Activated naive CD8-positive, alpha-beta T cell treated with anti-CD3 and anti-CD28 coated beads, Interleukin-2, amount 50 U/mL, for 24 hours (primary cell): Measurements from ENCODE around the gene ITGA8.
"Not testable (repeated sequence)": the region's sequence is repeated elsewhere in the genome, so short reads cannot be mapped to it uniquely, and the experiment has no call there.

Experiments
- ATAC-seq: fragments of 150-1000 bp; cut with Tn5 transposase; one replicate; pipeline ENCODE4 v1.10.0; 2021
- DNase-seq: peaks from one replicate; pipeline ENCODE4 v3.0.0; 2021
- H3K27ac Mint-ChIP-seq: one replicate; pipeline ENCODE4 v1.8.0; 2021; ENCODE audit warnings: mild to moderate bottlenecking, mixed read lengths
- H3K27me3 Mint-ChIP-seq: one replicate; pipeline ENCODE4 v1.8.0; 2021; ENCODE audit warnings: mixed read lengths
- H3K36me3 Mint-ChIP-seq: one replicate; pipeline ENCODE4 v1.8.0; 2021; ENCODE audit warnings: low read depth, mixed read lengths
- H3K4me1 Mint-ChIP-seq: one replicate; pipeline ENCODE4 v1.8.0; 2021; ENCODE audit warnings: mixed read lengths
- H3K4me3 Mint-ChIP-seq: one replicate; pipeline ENCODE4 v1.8.0; 2021; ENCODE audit warnings: mild to moderate bottlenecking, moderate library complexity, mixed read lengths
- H3K9me3 Mint-ChIP-seq: one replicate; pipeline ENCODE4 v1.8.0; 2021; ENCODE audit warnings: mixed read lengths

Gene ITGA8

DNA sequence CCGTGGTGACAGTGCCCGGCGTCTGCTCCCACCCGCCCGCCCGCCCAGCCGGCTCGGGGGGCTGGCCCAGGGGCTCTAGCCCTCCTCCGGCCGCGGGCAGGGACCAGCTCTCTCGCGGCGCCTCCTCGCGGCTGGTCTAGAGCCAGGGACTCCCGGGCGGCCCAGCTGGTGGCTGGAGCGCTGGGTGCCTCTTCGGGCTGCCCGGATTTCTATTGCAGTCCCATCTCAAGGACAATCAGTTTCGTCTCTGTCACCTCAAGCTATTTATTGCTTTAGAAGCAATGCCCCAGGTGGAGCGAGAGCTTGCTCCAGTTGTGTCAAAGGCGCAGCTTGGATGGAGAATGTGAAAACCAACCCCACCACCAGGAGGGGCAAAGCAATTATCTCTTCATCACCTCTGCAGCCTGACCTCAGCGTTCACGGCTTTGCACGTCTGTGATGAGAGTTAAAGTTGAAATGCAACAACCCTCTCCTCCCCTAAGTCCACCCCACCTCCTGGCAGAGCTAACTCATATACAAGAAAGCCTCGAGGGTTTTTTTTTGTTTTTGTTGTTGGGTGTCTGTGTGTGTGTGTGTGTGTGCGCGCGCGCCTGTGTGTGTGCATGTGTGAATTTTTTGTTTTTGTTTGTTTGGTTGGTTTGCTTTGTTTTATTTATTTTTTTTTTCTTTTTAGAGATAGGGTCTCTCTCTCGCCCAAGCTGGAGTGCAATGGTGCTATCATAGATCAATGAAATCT is at the start of gene ITGA8:
Gene ITGA8 (minus strand): TSS at position 24 of the 736 bp plus-strand sequence. CDS start 151 bp downstream, outside the sequence.
- DNase-seq: no peak
- Mint-ChIP-seq H3K4me1 (peaks cover 2% of the 10 kb centered on the region), H3K4me3 (no peak within 1 kb of the TSS), H3K27me3 (peaks cover 47% of the 10 kb centered on the region), H3K27ac (no peak within 1 kb of the TSS), H3K36me3 (no peaks in the 10 kb centered on the region), H3K9me3 (no peaks in the 10 kb centered on the region)
- no peak for ATAC-seq

GRCh38 chr10:15764892-15765454 is 45.3 kb upstream of the ITGA8 start:
- DNase-seq (no peak), ATAC-seq (peak; percentile 24)
- H3K27ac Mint-ChIP-seq: no peak overlapping the region
- peaks cover 13% of the 10 kb centered on the region for H3K36me3 Mint-ChIP-seq
- H3K9me3 Mint-ChIP-seq: peaks cover 17% of the 10 kb centered on the region
- H3K4me3 Mint-ChIP-seq: no peak overlapping the region
- no peaks in the 10 kb centered on the region for H3K4me1 Mint-ChIP-seq
- peaks cover 3% of the 10 kb centered on the region for H3K27me3 Mint-ChIP-seq

DNA sequence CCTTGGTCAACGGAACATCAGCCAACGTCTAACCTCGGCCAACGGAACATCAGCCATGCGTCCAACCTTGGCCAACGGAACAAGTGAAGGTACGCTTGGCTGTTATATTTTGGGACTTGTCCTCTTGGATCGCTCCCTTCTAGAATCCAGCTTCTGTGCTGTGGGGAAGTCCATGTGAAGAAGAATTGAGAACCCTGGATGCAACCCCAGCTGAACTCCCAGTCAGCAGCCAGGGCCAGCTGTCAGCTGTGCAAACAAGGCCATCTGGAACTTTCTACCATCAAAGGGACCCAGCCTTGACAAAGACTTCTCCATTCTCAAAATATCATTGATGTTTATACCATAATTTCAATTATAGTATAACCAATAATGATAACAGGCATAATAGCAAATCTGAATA is 43.3 kb upstream of the ITGA8 start:
- peaks cover 5% of the 10 kb centered on the region for H3K36me3 Mint-ChIP-seq
- ATAC-seq (no peak), DNase-seq (no peak)
- peaks cover 7% of the 10 kb centered on the region for H3K27me3 Mint-ChIP-seq
- H3K4me1 Mint-ChIP-seq: no peaks in the 10 kb centered on the region
- H3K9me3 Mint-ChIP-seq: peaks cover 17% of the 10 kb centered on the region
- no peak overlapping the region for H3K27ac Mint-ChIP-seq
- no peak overlapping the region for H3K4me3 Mint-ChIP-seq

DNA sequence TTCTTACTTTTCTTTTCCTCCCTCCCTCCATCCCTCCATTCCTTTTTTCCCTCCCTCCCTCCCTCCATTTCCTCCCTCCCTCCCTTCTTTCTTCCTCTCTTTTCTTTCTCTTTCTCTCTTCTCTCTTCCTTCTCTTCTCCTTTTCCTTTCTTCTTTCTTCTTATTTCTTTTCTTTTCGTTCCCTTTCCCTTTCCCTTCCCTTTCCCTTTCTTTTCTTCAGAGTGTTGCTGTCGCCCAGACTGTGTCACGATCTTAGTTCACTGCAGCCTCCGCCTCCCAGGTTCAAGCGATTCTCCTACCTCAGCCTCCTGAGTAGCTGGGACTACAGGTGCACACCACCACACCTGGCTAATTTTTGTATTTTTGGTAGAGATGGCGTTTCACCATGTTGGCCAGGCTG is 42.5 kb upstream of the ITGA8 start:
- not testable (repeated sequence) for H3K4me3 Mint-ChIP-seq, H3K27me3 Mint-ChIP-seq, DNase-seq, H3K36me3 Mint-ChIP-seq, H3K27ac Mint-ChIP-seq, H3K4me1 Mint-ChIP-seq, ATAC-seq
- H3K9me3 Mint-ChIP-seq: peaks cover 17% of the 10 kb centered on the region

DNA sequence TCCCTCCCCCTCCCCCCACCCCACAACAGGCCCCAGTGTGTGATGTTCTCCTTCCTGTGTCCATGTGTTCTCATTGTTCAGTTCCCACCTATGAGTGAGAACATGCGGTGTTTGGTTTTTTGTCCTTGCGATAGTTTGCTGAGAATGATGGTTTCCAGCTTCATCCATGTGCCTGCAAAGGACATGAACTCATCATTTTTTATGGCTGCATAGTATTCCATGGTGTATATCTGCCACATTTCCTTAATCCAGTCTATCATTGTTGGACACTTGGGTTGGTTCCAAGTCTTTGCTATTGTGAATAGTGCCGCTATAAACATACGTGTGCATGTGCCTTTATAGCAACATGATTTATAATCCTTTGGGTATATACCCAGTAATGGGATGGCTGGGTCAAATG is 41.5 kb upstream of the ITGA8 start:
- not testable (repeated sequence) for H3K4me3 Mint-ChIP-seq, H3K27ac Mint-ChIP-seq, ATAC-seq, DNase-seq, H3K4me1 Mint-ChIP-seq, H3K36me3 Mint-ChIP-seq
- Mint-ChIP-seq H3K27me3 (peaks cover 12% of the 10 kb centered on the region), H3K9me3 (peaks cover 17% of the 10 kb centered on the region)

DNA sequence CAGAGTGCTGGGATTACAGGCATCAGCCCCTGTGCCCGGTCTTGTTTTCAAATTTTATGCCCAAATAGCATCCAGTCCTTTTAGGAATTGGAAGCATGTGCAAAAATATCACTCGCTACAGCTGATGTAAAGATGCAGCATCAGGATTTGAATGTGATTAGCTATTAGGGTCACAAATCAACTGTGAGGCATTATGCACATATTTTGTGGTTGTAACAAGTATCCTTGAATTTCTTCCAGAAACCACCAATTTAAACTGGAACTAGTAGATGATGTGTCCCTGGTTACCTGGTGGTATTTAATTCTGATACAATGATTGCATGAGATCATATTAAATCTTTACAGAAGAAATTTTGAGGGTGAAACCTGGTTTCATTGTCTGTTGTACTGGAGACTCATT is 41.0 kb upstream of the ITGA8 start:
- H3K36me3 Mint-ChIP-seq: peaks cover 5% of the 10 kb centered on the region
- no peak for ATAC-seq
- H3K9me3 Mint-ChIP-seq: peaks cover 17% of the 10 kb centered on the region
- no peaks in the 10 kb centered on the region for H3K4me1 Mint-ChIP-seq
- no peak overlapping the region for H3K4me3 Mint-ChIP-seq
- DNase-seq: no peak
- no peak overlapping the region for H3K27ac Mint-ChIP-seq
- peaks cover 14% of the 10 kb centered on the region for H3K27me3 Mint-ChIP-seq

DNA sequence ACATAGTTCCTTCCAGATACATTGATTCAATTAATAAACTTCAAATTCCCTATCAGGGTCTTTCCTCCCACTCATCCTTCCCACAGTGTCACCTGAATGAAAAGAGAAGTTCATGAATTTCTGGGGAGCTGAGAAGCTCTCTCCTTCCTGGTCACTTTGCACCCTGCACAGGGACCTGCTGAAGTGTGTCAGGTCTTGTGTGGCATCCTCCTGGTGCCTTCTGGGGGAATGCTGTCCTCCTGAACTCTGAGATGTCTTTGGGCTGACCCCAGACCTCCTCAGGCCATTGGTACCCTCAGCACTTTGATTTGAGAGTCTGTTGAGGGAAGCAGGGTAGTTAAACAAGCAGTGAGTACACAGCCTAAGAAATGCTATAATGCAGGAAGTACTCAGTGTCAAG is 39.5 kb upstream of the ITGA8 start:
- no peaks in the 10 kb centered on the region for H3K4me1 Mint-ChIP-seq
- no peak for DNase-seq
- no peak for ATAC-seq
- peaks cover 2% of the 10 kb centered on the region for H3K36me3 Mint-ChIP-seq
- H3K27me3 Mint-ChIP-seq: peaks cover 17% of the 10 kb centered on the region
- H3K4me3 Mint-ChIP-seq: no peak overlapping the region
- peaks cover 4% of the 10 kb centered on the region for H3K9me3 Mint-ChIP-seq
- no peak overlapping the region for H3K27ac Mint-ChIP-seq

DNA sequence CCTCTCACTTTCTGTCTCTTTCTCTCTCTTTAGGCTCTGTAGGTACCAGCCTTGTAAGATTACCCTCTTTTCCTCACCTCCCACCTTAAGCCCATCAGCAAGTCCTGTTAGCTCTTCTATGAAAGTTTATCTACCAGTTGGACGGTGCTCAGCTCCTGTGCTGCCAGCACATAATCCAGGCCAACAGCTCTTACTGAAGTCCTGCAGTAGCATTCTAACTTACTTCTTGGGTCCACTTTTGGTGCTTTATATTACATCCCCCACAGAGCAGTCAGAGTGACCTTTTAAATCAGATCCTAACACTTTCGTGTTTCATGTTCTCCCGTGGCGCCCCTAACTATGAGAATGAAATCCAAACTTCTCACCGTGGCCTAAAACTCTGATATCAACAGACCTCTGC is 38.9 kb upstream of the ITGA8 start:
- Mint-ChIP-seq H3K4me1 (no peaks in the 10 kb centered on the region), H3K27ac (no peak overlapping the region), H3K27me3 (peaks cover 20% of the 10 kb centered on the region), H3K9me3 (peaks cover 4% of the 10 kb centered on the region), H3K4me3 (no peak overlapping the region), H3K36me3 (no peaks in the 10 kb centered on the region)
- ATAC-seq (no peak), DNase-seq (no peak)

DNA sequence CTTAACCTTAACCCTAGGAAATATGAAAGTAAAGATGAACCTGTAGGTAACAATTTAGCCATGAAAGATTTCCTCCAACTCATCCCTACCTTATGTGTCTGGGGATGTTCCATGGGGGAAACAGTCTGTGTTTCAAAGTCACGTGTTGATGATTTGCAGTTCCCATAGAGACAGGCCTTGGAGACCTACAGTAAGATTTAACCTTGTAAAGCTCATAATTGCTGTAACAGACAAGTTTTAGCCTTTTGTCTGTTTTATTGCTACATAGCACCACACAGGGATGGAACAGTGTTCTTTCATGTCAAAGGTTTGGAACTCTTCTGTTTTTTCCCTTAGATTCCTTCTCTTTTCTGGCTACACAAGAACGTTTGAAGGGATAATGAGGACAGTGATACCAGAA is 35.2 kb upstream of the ITGA8 start:
- ATAC-seq: no peak
- Mint-ChIP-seq H3K4me3 (no peak overlapping the region), H3K27ac (no peak overlapping the region), H3K27me3 (peaks cover 25% of the 10 kb centered on the region), H3K4me1 (no peaks in the 10 kb centered on the region), H3K9me3 (no peaks in the 10 kb centered on the region), H3K36me3 (no peaks in the 10 kb centered on the region)
- no peak for DNase-seq

DNA sequence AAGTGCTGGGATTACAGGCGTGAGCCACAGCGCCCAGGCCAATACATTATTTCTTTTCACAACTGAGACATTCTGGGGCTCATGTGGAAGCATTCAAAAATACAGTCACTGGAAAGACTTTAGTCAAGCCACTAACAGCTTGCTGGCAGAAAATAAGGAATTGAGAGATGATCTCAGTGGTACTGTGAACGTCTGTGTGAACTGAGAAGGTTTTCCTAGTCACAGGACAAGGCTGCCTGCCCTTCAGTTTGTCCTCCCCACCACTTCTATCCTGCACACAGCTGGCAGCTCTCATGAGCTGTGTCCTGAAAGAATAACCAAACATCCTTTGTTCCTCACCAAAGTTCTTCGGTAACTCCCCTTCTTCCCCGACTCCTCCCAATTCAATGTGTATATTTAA is 31.3 kb upstream of the ITGA8 start:
- Mint-ChIP-seq H3K4me3 (no peak overlapping the region), H3K36me3 (no peaks in the 10 kb centered on the region), H3K9me3 (no peaks in the 10 kb centered on the region), H3K4me1 (no peaks in the 10 kb centered on the region), H3K27me3 (peaks cover 18% of the 10 kb centered on the region), H3K27ac (no peak overlapping the region)
- DNase-seq (no peak), ATAC-seq (no peak)

DNA sequence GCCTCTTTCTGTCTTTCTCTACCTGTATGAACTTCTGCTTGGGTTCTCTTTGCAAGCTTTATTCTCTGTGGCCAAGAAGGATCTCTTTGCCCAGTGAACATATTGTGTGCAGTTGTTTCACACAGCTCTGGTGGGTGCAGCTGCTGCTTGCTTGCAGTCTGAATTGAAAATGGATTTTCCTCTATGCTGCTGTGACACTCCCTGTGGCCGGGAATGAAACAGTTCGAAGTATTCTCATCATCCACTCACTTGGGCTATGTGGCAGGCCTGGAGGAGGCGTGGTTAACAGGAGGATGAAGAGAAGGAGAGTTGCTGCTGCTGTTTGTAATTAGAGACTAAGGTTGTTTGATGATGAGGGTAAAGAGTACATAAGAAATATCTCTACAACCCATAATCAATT is 28.4 kb upstream of the ITGA8 start:
- Mint-ChIP-seq H3K4me1 (no peaks in the 10 kb centered on the region), H3K9me3 (no peaks in the 10 kb centered on the region), H3K36me3 (no peaks in the 10 kb centered on the region), H3K27me3 (peaks cover 14% of the 10 kb centered on the region), H3K27ac (no peak overlapping the region), H3K4me3 (no peak overlapping the region)
- DNase-seq (no peak), ATAC-seq (no peak)

DNA sequence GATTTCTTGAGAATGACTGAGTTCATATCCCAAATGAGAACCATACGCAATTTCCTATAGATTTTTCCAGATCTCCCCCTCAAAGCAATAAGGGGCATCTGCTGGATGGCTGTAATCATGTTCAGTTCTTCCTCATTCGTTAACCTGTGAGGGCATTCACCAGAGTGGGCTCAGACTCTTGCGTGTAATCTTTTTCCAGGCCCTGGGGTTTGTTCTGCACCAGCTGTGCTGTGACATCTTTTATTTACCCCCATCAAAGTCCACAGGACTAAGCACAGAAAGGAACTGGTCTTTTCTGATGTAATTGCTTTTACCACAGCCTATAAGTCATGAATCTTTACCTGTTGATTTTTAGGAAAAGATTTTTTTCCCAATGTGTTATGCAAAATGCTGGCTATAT is 27.9 kb upstream of the ITGA8 start:
- ATAC-seq: no peak
- peaks cover 10% of the 10 kb centered on the region for H3K27me3 Mint-ChIP-seq
- H3K4me3 Mint-ChIP-seq: no peak overlapping the region
- no peaks in the 10 kb centered on the region for H3K36me3 Mint-ChIP-seq
- no peak for DNase-seq
- no peaks in the 10 kb centered on the region for H3K4me1 Mint-ChIP-seq
- no peaks in the 10 kb centered on the region for H3K9me3 Mint-ChIP-seq
- no peak overlapping the region for H3K27ac Mint-ChIP-seq

DNA sequence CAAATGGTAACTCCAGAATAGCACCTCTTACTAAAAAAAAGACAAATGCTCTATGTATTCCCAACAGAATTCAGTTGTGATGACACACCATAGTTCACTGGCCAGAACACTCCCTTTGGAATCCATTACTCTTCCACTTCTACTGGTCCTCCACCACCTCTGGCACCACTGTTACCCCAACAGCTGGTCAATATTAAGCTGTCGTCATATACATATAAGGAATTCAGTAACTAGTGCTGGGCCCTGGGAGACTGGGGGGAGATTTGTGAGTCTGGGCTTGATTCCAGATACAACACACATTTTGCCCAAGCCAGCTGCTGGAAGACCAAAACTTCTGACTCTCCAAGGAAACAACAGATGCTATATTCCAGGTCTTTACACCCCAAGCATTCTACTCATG is 26.0 kb upstream of the ITGA8 start:
- no peak for ATAC-seq
- peaks cover 12% of the 10 kb centered on the region for H3K27me3 Mint-ChIP-seq
- H3K36me3 Mint-ChIP-seq: no peaks in the 10 kb centered on the region
- H3K4me1 Mint-ChIP-seq: no peaks in the 10 kb centered on the region
- H3K4me3 Mint-ChIP-seq: no peak overlapping the region
- no peak overlapping the region for H3K27ac Mint-ChIP-seq
- DNase-seq: no peak
- H3K9me3 Mint-ChIP-seq: no peaks in the 10 kb centered on the region

- ATAC-seq (peak; percentile 15), DNase-seq (peak; percentile 44)
- Mint-ChIP-seq H3K9me3 (no peaks in the 10 kb centered on the region), H3K36me3 (no peaks in the 10 kb centered on the region), H3K27me3 (peaks cover 12% of the 10 kb centered on the region), H3K27ac (no peak overlapping the region), H3K4me3 (no peak overlapping the region), H3K4me1 (no peaks in the 10 kb centered on the region)
Observed at GRCh38 chr10:15744217-15744865, 24.6 kb upstream of the ITGA8 start.

DNA sequence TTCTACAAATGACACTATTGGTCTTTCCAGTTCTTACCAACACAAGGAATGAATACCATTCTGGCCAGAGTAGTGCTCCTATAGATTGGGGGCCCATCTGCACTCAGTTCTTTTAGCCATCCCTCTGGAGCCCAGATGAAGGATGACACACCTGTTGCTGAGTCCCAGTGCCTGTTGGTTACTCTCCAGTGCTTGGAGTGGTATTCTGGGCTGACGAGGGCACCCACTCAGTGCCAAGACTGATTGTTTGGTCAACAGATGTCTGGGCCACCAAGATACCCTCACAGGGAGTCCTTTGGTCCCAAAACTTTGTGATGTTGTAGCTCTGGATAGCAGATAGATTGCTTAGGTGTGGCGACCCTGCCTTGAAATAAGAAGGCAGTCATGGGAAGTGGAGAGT is 23.7 kb upstream of the ITGA8 start:
- DNase-seq (no peak), ATAC-seq (no peak)
- Mint-ChIP-seq H3K36me3 (no peaks in the 10 kb centered on the region), H3K27ac (no peak overlapping the region), H3K9me3 (no peaks in the 10 kb centered on the region), H3K27me3 (peaks cover 11% of the 10 kb centered on the region), H3K4me1 (no peaks in the 10 kb centered on the region), H3K4me3 (no peak overlapping the region)
